Uterus (tissue), 4 donors: ENCODE measurements around the gene RNF111. TPM values are rescaled to one million over a fixed set of nuclear protein-coding genes. Genes with fewer than 3 reads are reported as not detected.

Source experiments
- DNase-seq, 2 donors: peaks; one replicate each; pipeline ENCODE4 v3.0.0-alpha.2; 2019 to 2020
- H3K27ac ChIP-seq, 2 donors: fragments of 200-600 bp; sonication (generic); 1 replicate in 1 of 2; 2 replicates in 1 of 2; pipeline ENCODE4 v1.5.1; 2016 to 2018
- H3K27me3 ChIP-seq, 2 donors: fragments of 200-600 bp; sonication (generic); one replicate each; pipeline ENCODE4 v1.5.1; 2018 to 2019; ENCODE audit warnings: control low read depth in 1 of 2
- H3K36me3 ChIP-seq, 2 donors: fragments of 200-600 bp; sonication (generic); one replicate each; pipeline ENCODE4 v1.5.1; 2019; ENCODE audit warnings: control low read depth in 1 of 2
- H3K4me1 ChIP-seq, 2 donors: fragments of 200-600 bp; sonication (generic); one replicate each; pipeline ENCODE4 v1.5.1; 2018 to 2019; ENCODE audit warnings: control low read depth in 1 of 2
- H3K4me3 ChIP-seq, 2 donors: fragments of 200-600 bp; sonication (generic); 1 replicate in 1 of 2; 2 replicates in 1 of 2; pipeline ENCODE4 v1.5.1; 2018 to 2019; ENCODE audit warnings: mild to moderate bottlenecking in 1 of 2
- H3K9me3 ChIP-seq, 2 donors: fragments of 200-600 bp; sonication (generic); one replicate each; pipeline ENCODE4 v1.5.1; 2019; ENCODE audit warnings: control low read depth in 1 of 2
- POLR2A ChIP-seq, 2 donors: fragments of 450-650 bp; IDR thresholded peaks; one replicate each; pipeline ENCODE4 v1.6.1; 2016; ENCODE audit warnings: antibody characterized with exemption in 2 of 2, mild to moderate bottlenecking in 1 of 2, moderate library complexity in 1 of 2
- intact Hi-C: fragments of 100-400 bp; cut with DNase I; formaldehyde crosslinking; loops from one replicate; pipeline ENCODE4 v1.15.1; 2023; ENCODE audit warnings: low total_unique reads
- total RNA-seq, 4 donors: library from RNA; depleted of rRNA in 3 of 4; stranded (reverse); fragments of >200 nt in 3 of 4; gene quantifications; one replicate each; pipeline versions ENCODE4 v1.1.0 to v1.2.4, GENCODE V29; 2014 to 2023
- TF ChIP-seq, protein P1 (sequence below), 4 experiments: fragments of 200-600 bp in 2 of 4; fragments of 450-650 bp in 2 of 4; sonication (generic) in 2 of 4; IDR thresholded peaks; one replicate each; pipeline ENCODE4 v1.5.1; 2016 to 2019; ENCODE audit warnings: antibody characterized with exemption in 4 of 4, mild to moderate bottlenecking in 2 of 4, moderate library complexity in 1 of 4
- donor health status: DM: yes; HTN: yes; CAD: no.

RNF111 gene
- total RNA-seq, 4 donors from 2014 or later, result 25.9 to 43.9 (median 30.5) TPM

GRCh38 chr15:59013246-59013873 lies 25.9 kb downstream of the RNF111 start:
- Histone ChIP-seq H3K4me1 (no peaks in the 10 kb centered on the region), H3K4me3 (no peak overlapping the region), H3K27me3 (no peaks in the 10 kb centered on the region), H3K27ac (no peak overlapping the region), H3K36me3 (no peaks in the 10 kb centered on the region), H3K9me3 (no peaks in the 10 kb centered on the region)
- intact Hi-C loops, result no loop called here
- TF ChIP-seq POLR2A (IDR thresholded peaks at IDR 0.05), result no peak
- TF ChIP-seq, protein P1, sequence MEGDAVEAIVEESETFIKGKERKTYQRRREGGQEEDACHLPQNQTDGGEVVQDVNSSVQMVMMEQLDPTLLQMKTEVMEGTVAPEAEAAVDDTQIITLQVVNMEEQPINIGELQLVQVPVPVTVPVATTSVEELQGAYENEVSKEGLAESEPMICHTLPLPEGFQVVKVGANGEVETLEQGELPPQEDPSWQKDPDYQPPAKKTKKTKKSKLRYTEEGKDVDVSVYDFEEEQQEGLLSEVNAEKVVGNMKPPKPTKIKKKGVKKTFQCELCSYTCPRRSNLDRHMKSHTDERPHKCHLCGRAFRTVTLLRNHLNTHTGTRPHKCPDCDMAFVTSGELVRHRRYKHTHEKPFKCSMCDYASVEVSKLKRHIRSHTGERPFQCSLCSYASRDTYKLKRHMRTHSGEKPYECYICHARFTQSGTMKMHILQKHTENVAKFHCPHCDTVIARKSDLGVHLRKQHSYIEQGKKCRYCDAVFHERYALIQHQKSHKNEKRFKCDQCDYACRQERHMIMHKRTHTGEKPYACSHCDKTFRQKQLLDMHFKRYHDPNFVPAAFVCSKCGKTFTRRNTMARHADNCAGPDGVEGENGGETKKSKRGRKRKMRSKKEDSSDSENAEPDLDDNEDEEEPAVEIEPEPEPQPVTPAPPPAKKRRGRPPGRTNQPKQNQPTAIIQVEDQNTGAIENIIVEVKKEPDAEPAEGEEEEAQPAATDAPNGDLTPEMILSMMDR (IDR thresholded peaks at IDR 0.05), result no peak
- DNase-seq, result no peak

DNA sequence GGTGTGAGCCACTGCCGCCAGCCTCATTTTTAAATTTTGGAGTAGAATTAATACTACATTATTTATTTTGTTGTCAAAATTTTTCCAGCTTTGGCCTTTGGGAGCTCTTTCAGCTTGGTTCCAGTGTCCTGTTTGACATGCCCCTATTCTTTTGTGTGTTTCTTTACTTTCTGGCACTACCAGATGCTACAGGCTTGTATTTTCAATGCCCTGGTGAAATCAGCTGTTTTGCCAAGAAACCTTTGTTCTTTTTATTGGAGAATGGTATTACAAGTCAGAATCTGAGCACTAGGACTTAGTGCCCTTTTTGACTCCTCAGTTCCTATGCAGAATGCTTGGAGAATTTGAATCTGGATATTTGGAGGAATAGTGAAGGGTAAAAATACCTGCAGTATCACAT lies 26.6 kb downstream of the RNF111 start:
- Histone ChIP-seq H3K4me1 (no peaks in the 10 kb centered on the region), H3K9me3 (no peaks in the 10 kb centered on the region), H3K27me3 (no peaks in the 10 kb centered on the region), H3K4me3 (no peak overlapping the region), H3K36me3 (no peaks in the 10 kb centered on the region), H3K27ac (no peak overlapping the region)
- intact Hi-C loops, result no loop called here
- DNase-seq, result no peak
- TF ChIP-seq, protein P1 (IDR thresholded peaks at IDR 0.05), result no peak
- TF ChIP-seq POLR2A (IDR thresholded peaks at IDR 0.05), result no peak

GRCh38 chr15:59017449-59017848 lies 30.0 kb downstream of the RNF111 start:
- Histone ChIP-seq H3K4me3 (no peak overlapping the region), H3K36me3 (no peaks in the 10 kb centered on the region), H3K27ac (no peak overlapping the region), H3K4me1 (no peaks in the 10 kb centered on the region), H3K9me3 (no peaks in the 10 kb centered on the region), H3K27me3 (no peaks in the 10 kb centered on the region)
- intact Hi-C loops, result no loop called here
- DNase-seq, result no peak
- TF ChIP-seq POLR2A (IDR thresholded peaks at IDR 0.05), result no peak
- TF ChIP-seq, protein P1 (IDR thresholded peaks at IDR 0.05), result no peak

GRCh38 chr15:59018833-59019232 lies 31.4 kb downstream of the RNF111 start:
- no peak overlapping the region for H3K4me3 ChIP-seq
- intact Hi-C loops, result no loop called here
- H3K36me3 ChIP-seq, result no peaks in the 10 kb centered on the region
- H3K9me3 ChIP-seq, result no peaks in the 10 kb centered on the region
- no peaks in the 10 kb centered on the region for H3K4me1 ChIP-seq
- DNase-seq, result no peak
- H3K27me3 ChIP-seq, result no peaks in the 10 kb centered on the region
- TF ChIP-seq, protein P1 (IDR thresholded peaks at IDR 0.05), result no peak
- no peak for TF ChIP-seq POLR2A (IDR thresholded peaks at IDR 0.05)
- H3K27ac ChIP-seq, result no peak overlapping the region

- TF ChIP-seq, protein P1 (IDR thresholded peaks at IDR 0.05), result no peak
- no peak for TF ChIP-seq POLR2A (IDR thresholded peaks at IDR 0.05)
- no peaks in the 10 kb centered on the region for H3K36me3 ChIP-seq
- no peaks in the 10 kb centered on the region for H3K27me3 ChIP-seq
- no peak for DNase-seq
- H3K4me1 ChIP-seq, result no peaks in the 10 kb centered on the region
- intact Hi-C loops, result no loop called here
- H3K9me3 ChIP-seq, result no peaks in the 10 kb centered on the region
- no peak overlapping the region for H3K27ac ChIP-seq
- H3K4me3 ChIP-seq, result no peak overlapping the region
These were observed 32.9 kb downstream of the RNF111 start for GRCh38 chr15:59020322-59020721.
